ENCODE measurements around the gene PRAMEF9.
"Not testable (repeated sequence)": the region's sequence is repeated elsewhere in the genome, so short reads cannot be mapped to it uniquely, and the experiment has no call there.

The PRAMEF9 gene

DNA sequence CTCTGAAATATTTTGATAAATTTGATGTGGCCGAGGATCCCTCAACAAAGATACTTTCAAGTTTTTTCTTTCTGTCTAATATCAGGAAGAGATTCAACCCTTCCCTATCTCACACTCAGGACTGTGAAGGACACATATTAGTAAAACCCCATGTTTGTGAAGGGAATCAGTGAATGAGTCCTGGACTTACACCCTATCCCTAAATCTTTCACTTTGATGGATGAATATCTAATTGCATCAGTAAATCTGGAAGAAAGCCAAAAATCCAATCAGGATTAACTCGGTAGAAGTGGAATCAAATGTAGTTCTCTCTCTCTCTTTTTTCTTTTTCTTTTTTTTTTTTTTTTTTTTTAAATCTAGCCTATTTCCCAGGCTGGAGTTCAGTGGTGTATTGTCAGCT is at the start of gene PRAMEF9:
TSS of gene PRAMEF9 (plus strand) at position 301 of the 400 bp plus-strand sequence. CDS start 3,433 bp downstream, outside the sequence.
- not testable (repeated sequence) for DNase-seq

DNA sequence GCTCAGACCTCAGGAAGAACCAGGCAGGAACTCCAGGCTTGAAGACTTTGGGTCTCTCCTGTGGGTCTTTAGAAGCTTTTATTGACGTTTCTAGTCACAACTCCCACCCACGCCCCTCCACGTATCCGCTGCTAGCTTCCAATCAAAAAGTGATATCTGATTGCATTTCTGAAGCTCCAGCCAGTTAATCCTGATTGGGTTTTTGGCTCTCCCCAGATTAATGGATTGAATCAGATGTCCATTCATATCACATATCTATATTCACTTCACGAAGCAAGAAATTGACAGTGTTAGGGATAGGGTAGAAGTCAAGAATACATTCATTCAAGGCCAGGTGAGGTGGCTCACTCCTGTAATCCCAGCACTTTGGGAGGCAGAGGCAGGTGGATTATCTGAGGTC is 15.7 kb upstream of the PRAMEF9 start, which contains the start of gene PRAMEF26:
TSS of gene PRAMEF26 (minus strand) at position 101 of the 400 bp plus-strand sequence. CDS start 2,914 bp downstream, outside the sequence.
- not testable (repeated sequence) for DNase-seq

DNA sequence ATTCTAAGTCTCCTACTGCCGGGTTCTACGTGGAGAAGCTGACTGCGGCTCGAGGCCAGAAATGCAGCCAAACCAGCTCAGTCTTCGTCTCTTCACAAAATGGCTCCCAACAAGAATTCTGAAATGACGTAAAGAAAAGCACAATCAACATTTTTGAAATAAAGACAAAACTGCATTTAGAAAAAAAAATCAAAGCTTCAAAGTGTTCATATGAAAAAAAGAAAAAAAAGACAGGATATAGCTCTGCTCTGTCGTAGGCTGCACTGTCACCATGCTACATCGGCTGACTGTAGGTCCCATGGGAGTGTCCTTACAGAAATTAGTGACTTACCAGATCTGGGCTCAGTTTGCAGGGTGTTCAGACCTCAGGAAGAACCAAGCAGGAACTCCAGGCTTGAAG is 6.1 kb upstream of the PRAMEF9 start, which contains the start of gene HNRNPCL4:
TSS of gene HNRNPCL4 (minus strand) at position 101 of the 400 bp plus-strand sequence. CDS start 164 bp downstream, outside the sequence.
- not testable (repeated sequence) for DNase-seq

DNA sequence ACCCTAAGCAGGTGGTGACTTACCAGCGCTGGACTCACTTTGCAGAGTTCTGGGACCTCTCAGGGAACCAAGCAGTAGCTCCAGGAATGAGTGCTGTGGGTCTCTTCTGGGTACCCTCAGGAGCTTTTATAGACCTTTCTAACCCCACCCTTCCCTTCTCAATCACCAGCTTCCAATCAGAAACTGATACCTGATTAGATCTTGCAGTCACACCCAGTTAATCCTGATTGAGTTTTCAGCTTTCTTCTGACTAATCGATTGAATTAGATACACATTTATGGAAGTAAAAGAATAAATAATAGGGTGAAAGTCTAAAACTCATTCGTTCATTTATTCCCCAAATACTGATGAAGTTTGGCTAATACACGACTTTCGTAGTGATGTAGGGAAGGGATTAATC is 29.7 kb downstream of the PRAMEF9 start, which contains the start of gene PRAMEF13:
TSS of gene PRAMEF13 (minus strand) at position 101 of the 400 bp plus-strand sequence. CDS start 1,820 bp downstream, outside the sequence.
- DNase-seq = not testable (repeated sequence)

DNA sequence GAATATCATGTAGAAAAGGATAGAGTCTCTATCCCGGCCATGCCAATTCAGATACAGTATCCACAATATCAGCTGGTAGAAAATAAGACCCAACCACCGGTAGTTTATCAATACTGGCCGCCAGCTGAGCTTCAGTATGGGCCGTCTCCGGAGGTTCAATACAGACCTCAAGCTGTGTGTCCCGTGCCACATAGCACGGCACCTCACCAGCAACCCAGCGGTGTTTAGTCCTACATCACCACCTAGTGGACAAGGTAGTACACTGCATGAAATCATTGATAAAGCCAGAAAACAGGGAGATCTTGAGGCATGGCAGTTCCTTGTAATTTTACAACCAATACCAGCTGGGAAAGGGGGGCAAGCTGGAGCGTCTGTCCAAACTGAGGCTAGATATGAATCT is 37.1 kb downstream of the PRAMEF9 start:
- DNase-seq = not testable (repeated sequence)

DNA sequence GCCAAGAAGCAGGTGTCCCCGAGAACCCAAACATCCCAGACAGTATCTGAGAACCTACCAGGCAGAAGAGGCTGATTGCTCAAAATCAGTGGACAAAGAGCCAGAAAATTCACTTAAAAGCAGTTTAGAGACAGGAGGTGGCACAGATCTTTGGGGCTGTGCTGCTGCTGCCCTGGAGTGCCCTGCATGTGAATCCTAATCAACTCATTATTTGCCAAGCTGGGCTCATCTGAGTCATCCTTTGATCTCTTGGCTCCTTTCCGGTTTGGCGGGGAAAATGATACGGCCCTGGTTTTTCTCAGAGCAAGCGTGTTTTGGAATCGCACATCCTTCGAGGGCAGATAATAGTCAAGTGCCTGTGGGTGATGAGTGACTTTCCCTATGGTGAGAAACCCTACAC is 45.0 kb downstream of the PRAMEF9 start:
- DNase-seq = not testable (repeated sequence)

DNA sequence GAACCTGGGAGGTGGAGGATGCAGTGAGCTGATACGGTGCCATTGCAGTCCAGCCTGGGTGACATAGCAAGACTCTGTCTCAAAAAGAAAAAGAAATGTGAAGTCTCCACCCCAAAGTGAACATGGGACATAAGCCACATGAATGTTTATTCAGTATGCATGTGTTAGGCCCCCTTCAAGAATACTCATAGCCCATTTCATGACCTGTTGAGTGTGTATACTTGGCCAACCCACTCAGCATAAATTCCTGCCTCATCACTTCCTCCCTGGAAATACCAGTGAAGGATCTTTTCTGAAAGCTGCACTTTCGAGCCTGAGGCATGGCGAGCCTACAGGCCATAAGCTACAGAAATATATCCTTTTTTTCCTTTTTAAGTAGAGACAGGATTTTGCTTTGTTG is 47.6 kb downstream of the PRAMEF9 start:
- not testable (repeated sequence) for DNase-seq

DNA sequence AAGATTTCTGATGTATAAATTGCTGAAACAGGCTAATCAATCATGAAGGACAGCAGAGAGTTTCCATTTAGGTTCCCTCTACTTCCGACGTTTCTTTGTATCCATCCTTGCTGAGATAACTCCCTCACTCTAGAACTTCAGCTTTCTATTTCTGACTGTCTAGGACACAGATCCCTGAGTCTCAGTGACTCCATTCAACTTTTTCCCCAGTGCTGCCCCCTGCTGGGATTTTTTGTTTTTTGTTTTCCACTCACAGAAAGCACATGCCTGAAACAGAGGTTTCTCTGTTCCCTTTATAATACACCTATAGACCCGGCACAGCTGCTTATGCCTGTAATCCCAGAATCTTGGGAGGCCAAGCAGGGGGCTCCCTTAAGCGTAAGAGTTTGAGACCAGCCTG is 51.1 kb downstream of the PRAMEF9 start:
- DNase-seq = not testable (repeated sequence)

DNA sequence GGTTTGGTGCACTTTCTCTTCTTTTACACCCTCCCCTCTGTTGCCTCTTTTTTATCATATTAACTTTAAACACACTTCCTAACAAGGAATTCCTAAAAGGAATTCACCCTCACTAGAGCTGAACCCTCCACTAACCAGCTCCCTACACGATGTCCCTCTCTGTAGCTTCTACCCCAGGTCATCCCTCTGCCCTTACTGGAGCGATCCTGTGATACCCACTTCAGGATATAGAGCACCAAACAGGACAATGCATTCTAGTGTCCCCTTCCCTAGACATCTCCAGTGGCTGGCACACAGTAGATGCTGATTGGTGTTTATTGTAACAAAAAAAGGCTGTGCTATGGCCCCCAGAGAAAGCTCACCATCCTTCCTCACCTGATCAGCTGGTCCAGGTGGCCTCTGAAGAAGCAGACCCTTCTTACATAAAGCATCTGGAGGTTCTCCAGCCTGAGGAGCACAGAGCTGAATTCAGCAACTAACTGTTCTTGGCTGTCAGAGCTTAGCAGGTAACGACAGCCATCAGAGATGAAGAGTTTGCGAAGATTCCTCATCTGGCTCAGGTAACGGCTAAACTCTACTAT is 52.9 kb downstream of the PRAMEF9 start:
- no peak for DNase-seq

DNA sequence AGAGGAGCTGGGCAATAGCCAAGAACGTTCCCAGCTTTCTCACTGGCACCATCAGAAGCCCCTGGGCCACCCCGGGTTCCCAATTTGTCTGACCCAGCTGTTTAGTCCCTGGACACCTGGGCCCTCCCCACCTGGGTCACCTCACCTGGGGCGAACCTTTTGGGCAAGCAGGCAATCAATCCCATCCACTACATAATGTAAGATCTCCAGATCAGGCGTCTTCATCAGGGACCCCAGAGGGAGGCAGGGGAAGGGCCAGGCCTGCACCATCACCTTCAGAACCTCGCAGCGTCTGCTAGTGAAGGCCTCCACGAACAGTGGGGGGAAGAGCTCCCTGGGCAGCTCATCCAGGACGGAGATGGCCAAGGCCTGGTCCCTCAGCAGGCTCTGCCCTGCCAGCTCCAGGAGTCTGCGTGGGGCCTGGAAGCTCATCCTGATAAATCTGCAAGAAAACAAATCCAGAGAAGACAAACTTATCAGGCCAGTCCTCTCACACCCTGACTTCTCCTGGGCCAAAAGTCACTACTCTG is 54.1 kb downstream of the PRAMEF9 start, which contains the start of gene PRAMEF18:
TSS of gene PRAMEF18 (minus strand) at position 480 of the 530 bp plus-strand sequence. CDS start at position 432, 48 bp downstream.
- not testable (repeated sequence) for DNase-seq

DNA sequence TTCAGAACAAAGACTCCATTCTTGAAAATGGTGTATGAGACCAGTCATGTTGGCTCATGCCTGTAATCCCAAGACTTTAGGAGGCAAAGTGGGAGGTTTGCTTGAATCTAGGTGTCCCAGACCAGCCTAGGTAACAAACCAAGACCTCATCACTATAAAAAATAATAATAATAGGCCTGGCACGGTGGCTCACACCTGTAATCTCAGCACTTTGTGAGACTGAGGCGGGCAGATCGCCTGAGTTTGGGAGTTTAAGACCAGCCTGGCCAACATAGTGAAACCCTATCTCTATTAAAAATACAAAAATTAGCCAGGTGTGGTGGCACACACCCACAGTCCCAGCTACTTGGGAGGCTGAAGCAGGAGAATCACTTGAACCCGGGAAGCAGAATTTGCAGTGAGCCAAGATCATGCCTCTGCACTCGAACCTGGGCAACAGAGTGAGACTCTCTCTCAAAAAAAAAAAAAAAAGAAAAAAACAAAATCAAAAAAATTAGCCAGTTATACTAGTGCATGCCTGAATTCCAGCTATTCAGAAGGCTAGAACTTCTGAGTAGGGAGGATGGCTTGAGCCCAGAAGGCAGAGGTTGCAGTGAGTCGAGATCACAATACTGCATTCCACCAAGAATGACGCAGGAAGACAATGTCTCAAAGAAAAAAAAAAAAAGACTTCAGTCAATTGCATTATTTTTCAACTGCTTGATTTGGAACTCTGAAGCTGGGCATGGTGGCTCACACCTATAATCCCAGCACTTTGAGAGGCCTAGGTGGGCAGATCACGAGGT is 55.8 kb downstream of the PRAMEF9 start:
- DNase-seq = not testable (repeated sequence)

DNA sequence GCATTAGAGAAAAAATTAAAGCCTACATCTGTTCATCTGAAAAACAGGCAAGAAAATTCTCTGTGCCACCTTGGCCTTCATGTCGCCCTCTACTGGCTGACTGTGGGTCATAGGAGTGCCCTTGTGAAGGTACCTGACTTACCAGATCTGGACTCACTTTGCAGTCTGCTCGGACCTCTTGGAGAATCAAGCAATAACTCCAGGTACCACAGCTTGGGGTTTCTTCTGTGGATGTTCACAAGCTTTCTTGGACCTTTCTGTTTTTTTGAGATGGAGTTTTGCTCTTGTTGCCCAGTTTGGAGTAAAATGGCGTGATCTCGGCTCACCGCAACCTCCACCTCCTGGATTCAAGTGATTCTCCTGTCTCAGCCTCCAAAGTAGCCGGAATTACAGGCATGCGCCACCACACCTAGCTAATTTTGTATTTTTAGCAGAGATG is 56.7 kb downstream of the PRAMEF9 start:
- no peak for DNase-seq
